HepG2 (cell line): ENCODE results near the gene RFXAP. TPM values are rescaled to one million over a fixed set of nuclear protein-coding genes. Genes with fewer than 3 reads are reported as not detected.

Source experiments
- AKAP8 ChIP-seq: sonication (generic); formaldehyde crosslinking; IDR thresholded peaks from 2 replicates; pipeline ENCODE4 v1.5.1; 2020; ENCODE audit warnings: mild to moderate bottlenecking, missing genetic modification reagents
- ATRX ChIP-seq: sonication (generic); formaldehyde crosslinking; IDR thresholded peaks from 2 replicates; pipeline ENCODE4 v1.4.0; 2020; ENCODE audit warnings: missing genetic modification reagents, borderline replicate concordance
- CENPT ChIP-seq: sonication (generic); formaldehyde crosslinking; IDR thresholded peaks from 2 replicates; pipeline ENCODE4 v1.8.0; 2022; ENCODE audit warnings: low read depth, mild to moderate bottlenecking, moderate library complexity, missing genetic modification reagents
- FOXC1 ChIP-seq: sonication (generic); formaldehyde crosslinking; IDR thresholded peaks from 2 replicates; pipeline ENCODE4 v1.8.0; 2022; ENCODE audit warnings: mild to moderate bottlenecking, missing genetic modification reagents, borderline replicate concordance
- GPN1 ChIP-seq: sonication (generic); formaldehyde crosslinking; IDR thresholded peaks from 2 replicates; pipeline ENCODE4 v1.5.1; 2020; ENCODE audit warnings: missing genetic modification reagents, borderline replicate concordance
- GZF1 ChIP-seq: sonication (generic); formaldehyde crosslinking; IDR thresholded peaks from 2 replicates; pipeline ENCODE4 v1.5.1; 2020; ENCODE audit warnings: mild to moderate bottlenecking, missing genetic modification reagents
- HNRNPUL1 ChIP-seq: fragments of 200-400 bp; formaldehyde crosslinking; IDR thresholded peaks from 2 replicates; pipeline ENCODE4 v1.6.1; 2017; ENCODE audit warnings: low read depth, mild to moderate bottlenecking, low read length, moderate library complexity
- JUN ChIP-seq: sonication (generic); formaldehyde crosslinking; IDR thresholded peaks from 2 replicates; pipeline ENCODE4 v1.4.0; 2020; ENCODE audit warnings: mild to moderate bottlenecking, missing genetic modification reagents
- MIER2 ChIP-seq: IDR thresholded peaks from 2 replicates; pipeline ENCODE4 v1.6.1; 2016; ENCODE audit warnings: missing biosample characterization, missing genetic modification reagents
- MIER3 ChIP-seq: IDR thresholded peaks from 2 replicates; pipeline ENCODE4 v1.6.1; 2016; ENCODE audit warnings: missing compliant biosample characterization, borderline replicate concordance
- PRPF4 ChIP-seq: fragments of 200-400 bp; formaldehyde crosslinking; IDR thresholded peaks from 2 replicates; pipeline ENCODE4 v1.6.1; 2016; ENCODE audit warnings: low read length, low read depth; ENCODE audit not compliant: poor library complexity, severe bottlenecking
- RBFOX2 ChIP-seq: fragments of 200-400 bp; formaldehyde crosslinking; IDR thresholded peaks from 2 replicates; pipeline ENCODE4 v1.6.1; 2017; ENCODE audit warnings: low read depth, mild to moderate bottlenecking, low read length
- SRSF9 ChIP-seq: fragments of 200-400 bp; formaldehyde crosslinking; IDR thresholded peaks from 2 replicates; pipeline ENCODE4 v1.6.1; 2018; ENCODE audit warnings: borderline replicate concordance, mild to moderate bottlenecking, low read depth, low read length; ENCODE audit not compliant: insufficient read depth, poor library complexity, severe bottlenecking
- TMF1 ChIP-seq: sonication (generic); formaldehyde crosslinking; IDR thresholded peaks from 2 replicates; pipeline ENCODE4 v1.8.1; 2022; ENCODE audit warnings: low read depth, missing genetic modification reagents
- ZFP36L2 ChIP-seq: sonication (generic); formaldehyde crosslinking; IDR thresholded peaks from 2 replicates; pipeline ENCODE4 v1.4.0; 2020; ENCODE audit warnings: missing genetic modification reagents
- ZFY ChIP-seq: sonication (generic); formaldehyde crosslinking; IDR thresholded peaks from 2 replicates; pipeline ENCODE4 v1.4.0; 2020; ENCODE audit warnings: missing genetic modification reagents
- ZKSCAN8 ChIP-seq: IDR thresholded peaks from 2 replicates; pipeline ENCODE4 v1.6.1; 2016; ENCODE audit warnings: borderline replicate concordance, missing genetic modification reagents, missing compliant biosample characterization
- ZNF382 ChIP-seq: sonication (generic); formaldehyde crosslinking; IDR thresholded peaks from 2 replicates; pipeline ENCODE4 v1.5.0; 2020; ENCODE audit warnings: missing genetic modification reagents, mild to moderate bottlenecking, borderline replicate concordance
- ZNF460 ChIP-seq: sonication (generic); formaldehyde crosslinking; IDR thresholded peaks from 2 replicates; pipeline ENCODE4 v1.5.1; 2020; ENCODE audit warnings: missing genetic modification reagents, mild to moderate bottlenecking, borderline replicate concordance
- ZNF564 ChIP-seq: sonication (generic); formaldehyde crosslinking; IDR thresholded peaks from 2 replicates; pipeline ENCODE4 v1.8.1; 2023; ENCODE audit warnings: mild to moderate bottlenecking, missing genetic modification reagents
- ZNF878 ChIP-seq: sonication (generic); formaldehyde crosslinking; IDR thresholded peaks from 2 replicates; pipeline ENCODE4 v1.8.1; 2023; ENCODE audit warnings: mild to moderate bottlenecking, missing genetic modification reagents, moderate library complexity
- ZSCAN9 ChIP-seq: IDR thresholded peaks from 2 replicates; pipeline ENCODE4 v1.6.1; 2016; ENCODE audit warnings: borderline replicate concordance
- polyA plus RNA-seq, 8 experiments: library from polyadenylated mRNA; depleted of rRNA in 3 of 8; stranded (reverse) in 7 of 8; unstranded in 1 of 8; fragments of >200 nt; fragmentation: Illumina TruSeq in 4 of 8; extraction: Trizol in 4 of 8; gene quantifications; 2 replicates each; pipeline versions ENCODE4 v1.2.1 to v1.2.3, GENCODE V29; 2011 to 2016; ENCODE audit warnings: low read depth in 4 of 8, missing spikeins in 1 of 8, mixed read lengths in 1 of 8; ENCODE audit not compliant: insufficient read depth in 1 of 8
- total RNA-seq, 5 experiments: library from RNA; depleted of rRNA; stranded (reverse); fragments of >200 nt; fragmentation: Illumina TruSeq; extraction: Trizol; gene quantifications; 2 replicates each; pipeline ENCODE4 v1.2.3, GENCODE V29; 2016; ENCODE audit warnings: low read depth in 1 of 5
- TF ChIP-seq, protein P1 (sequence below): sonication (generic); formaldehyde crosslinking; IDR thresholded peaks from 2 replicates; pipeline ENCODE4 v1.8.0; 2022; ENCODE audit warnings: mild to moderate bottlenecking, missing genetic modification reagents, moderate library complexity
- TF ChIP-seq, protein P2 (sequence below): IDR thresholded peaks from 2 replicates; pipeline ENCODE4 v1.6.1; 2016; ENCODE audit warnings: missing genetic modification reagents, missing compliant biosample characterization
- TF ChIP-seq, protein P3 (sequence below): sonication (generic); formaldehyde crosslinking; conservative IDR thresholded peaks from 2 replicates; pipeline ENCODE4 v1.8.0; 2022; ENCODE audit warnings: missing genetic modification reagents
- TF ChIP-seq, protein P4 (sequence below): sonication (generic); formaldehyde crosslinking; IDR thresholded peaks from 2 replicates; pipeline ENCODE4 v1.9.0; 2021; ENCODE audit warnings: missing genetic modification reagents, borderline replicate concordance

Gene RFXAP
- total and polyA plus RNA-seq, 2 of the 13 experiments (the other 11 are each of a cell fraction or from before 2014, with no cell fraction given): 1.8 to 7.9 TPM

DNA sequence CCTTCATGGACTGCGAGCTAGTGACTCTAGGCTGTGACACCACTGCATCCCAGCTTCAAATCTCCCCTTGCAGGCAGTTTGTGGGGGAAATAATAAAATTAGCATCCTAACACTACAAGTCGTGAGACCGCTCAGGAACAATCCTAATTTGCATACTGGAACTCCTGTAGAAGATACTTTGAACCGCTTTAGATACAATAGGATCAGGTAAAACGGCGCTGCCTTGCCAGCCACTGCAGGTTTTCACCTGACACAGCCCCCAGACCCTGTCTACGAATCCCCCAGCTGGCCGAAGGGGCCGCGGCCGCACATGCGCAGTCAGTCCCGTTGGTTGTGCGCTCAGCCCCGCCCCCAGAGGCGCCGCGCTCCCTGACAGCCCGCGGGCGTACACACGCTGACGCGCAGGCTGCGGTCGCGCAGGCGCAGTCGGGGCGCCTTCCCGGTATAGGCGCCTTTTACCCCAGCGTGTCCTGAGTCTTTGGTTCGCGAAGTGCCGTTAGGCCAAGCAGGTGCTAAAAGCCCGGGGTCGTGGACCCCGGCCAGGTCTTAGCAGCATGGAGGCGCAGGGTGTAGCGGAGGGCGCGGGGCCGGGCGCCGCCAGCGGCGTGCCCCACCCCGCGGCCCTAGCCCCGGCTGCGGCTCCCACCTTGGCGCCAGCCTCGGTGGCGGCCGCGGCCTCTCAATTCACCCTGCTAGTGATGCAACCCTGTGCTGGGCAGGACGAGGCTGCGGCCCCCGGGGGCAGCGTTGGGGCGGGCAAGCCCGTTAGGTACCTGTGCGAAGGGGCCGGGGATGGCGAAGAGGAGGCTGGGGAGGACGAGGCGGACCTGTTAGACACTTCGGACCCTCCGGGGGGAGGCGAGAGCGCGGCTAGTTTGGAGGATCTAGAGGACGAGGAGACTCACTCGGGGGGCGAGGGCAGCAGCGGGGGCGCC lies at the start of gene RFXAP (continued):
- TF ChIP-seq, protein P1, sequence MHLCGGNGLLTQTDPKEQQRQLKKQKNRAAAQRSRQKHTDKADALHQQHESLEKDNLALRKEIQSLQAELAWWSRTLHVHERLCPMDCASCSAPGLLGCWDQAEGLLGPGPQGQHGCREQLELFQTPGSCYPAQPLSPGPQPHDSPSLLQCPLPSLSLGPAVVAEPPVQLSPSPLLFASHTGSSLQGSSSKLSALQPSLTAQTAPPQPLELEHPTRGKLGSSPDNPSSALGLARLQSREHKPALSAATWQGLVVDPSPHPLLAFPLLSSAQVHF (CRISPR knock-in tag): 0 out of 2 replicates have a peak, but pooled peaks have one; percentile 65
- TF ChIP-seq ZSCAN9 (CRISPR knock-in tag) (no peak), GPN1 (no peak), ZFP36L2 (CRISPR knock-in tag) (no peak), MIER3 (CRISPR knock-in tag) (no peak; the same call in 1 of the 2 replicates), MIER2 (CRISPR knock-in tag) (no peak), ZKSCAN8 (no peak), RBFOX2 (peak; percentile 91), GZF1 (no peak), ZNF382 (CRISPR knock-in tag) (no peak), PRPF4 (no peak), FOXC1 (no peak), TMF1 (peak; percentile 75; the same call in 1 of the 2 replicates), ZNF564 (CRISPR knock-in tag) (no peak), JUN (CRISPR knock-in tag) (no peak), ZNF460 (CRISPR knock-in tag) (no peak), CENPT (CRISPR knock-in tag) (peak; percentile 47; the same call in 1 of the 2 replicates), ZFY (CRISPR knock-in tag) (peak; percentile 94), ATRX (no peak), AKAP8 (CRISPR knock-in tag) (no peak), SRSF9 (no peak), ZNF878 (CRISPR knock-in tag) (no peak), HNRNPUL1 (no peak)
- TF ChIP-seq, protein P2, sequence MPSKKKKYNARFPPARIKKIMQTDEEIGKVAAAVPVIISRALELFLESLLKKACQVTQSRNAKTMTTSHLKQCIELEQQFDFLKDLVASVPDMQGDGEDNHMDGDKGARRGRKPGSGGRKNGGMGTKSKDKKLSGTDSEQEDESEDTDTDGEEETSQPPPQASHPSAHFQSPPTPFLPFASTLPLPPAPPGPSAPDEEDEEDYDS (CRISPR knock-in tag): peak; percentile 26; the same call in 1 of the 2 replicates
- TF ChIP-seq, protein P3, sequence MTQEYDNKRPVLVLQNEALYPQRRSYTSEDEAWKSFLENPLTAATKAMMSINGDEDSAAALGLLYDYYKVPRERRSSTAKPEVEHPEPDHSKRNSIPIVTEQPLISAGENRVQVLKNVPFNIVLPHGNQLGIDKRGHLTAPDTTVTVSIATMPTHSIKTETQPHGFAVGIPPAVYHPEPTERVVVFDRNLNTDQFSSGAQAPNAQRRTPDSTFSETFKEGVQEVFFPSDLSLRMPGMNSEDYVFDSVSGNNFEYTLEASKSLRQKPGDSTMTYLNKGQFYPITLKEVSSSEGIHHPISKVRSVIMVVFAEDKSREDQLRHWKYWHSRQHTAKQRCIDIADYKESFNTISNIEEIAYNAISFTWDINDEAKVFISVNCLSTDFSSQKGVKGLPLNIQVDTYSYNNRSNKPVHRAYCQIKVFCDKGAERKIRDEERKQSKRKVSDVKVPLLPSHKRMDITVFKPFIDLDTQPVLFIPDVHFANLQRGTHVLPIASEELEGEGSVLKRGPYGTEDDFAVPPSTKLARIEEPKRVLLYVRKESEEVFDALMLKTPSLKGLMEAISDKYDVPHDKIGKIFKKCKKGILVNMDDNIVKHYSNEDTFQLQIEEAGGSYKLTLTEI (CRISPR knock-in tag): no peak
- TF ChIP-seq, protein P4, sequence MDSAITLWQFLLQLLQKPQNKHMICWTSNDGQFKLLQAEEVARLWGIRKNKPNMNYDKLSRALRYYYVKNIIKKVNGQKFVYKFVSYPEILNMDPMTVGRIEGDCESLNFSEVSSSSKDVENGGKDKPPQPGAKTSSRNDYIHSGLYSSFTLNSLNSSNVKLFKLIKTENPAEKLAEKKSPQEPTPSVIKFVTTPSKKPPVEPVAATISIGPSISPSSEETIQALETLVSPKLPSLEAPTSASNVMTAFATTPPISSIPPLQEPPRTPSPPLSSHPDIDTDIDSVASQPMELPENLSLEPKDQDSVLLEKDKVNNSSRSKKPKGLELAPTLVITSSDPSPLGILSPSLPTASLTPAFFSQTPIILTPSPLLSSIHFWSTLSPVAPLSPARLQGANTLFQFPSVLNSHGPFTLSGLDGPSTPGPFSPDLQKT (CRISPR knock-in tag): no peak
